Measurements from ENCODE around the gene C1QL4. TPM values are rescaled to one million over a fixed set of nuclear protein-coding genes. Genes with fewer than 3 reads are reported as not detected.
"Not testable (repeated sequence)": the region's sequence is repeated elsewhere in the genome, so short reads cannot be mapped to it uniquely, and the experiment has no call there.

Gene C1QL4
- total RNA-seq, 1 experiment from 2014 or later, result not detected

DNA sequence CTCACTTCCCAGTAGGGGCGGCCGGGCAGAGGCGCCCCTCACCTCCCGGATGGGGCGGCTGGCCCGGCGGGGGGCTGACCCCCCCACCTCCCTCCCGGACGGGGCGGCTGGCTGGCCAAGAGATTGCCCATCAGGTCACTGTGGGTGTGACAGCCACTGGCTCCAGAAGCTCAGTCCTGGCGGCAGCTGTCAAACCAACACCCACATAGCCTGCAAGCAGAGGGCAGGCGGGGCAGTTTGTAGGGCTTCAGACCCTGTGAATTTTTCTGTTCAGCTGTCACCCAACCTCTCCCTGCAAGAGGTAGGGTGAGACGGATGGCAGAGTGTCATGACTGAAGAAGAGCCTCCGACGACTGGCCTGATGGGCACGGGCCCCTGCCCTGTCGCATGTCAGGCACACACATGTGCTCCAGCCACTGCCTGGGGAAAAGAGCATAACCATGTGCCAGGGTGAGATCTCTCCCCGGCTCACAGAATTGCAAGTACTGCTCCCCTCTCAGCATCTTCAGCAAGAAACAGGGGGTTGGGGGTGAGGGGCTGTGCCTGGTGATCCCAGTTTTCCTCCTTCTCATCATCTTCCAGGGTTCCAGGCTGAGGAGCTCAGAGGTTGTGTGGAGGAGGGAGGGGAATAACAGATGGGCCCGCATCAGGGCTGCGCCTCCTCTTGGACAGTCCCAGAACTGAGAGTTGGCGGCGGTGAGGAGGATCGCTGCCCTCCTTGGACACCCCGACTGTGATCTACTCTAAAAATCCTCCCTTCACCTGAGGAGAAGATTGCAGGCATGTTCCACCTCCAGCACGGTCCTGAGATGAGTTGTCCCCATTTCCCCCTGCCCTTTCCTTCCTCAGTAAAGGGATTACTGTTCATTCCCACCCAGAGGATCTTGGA, 53.2 kb downstream of the C1QL4 start:
- no TSS peak for BruUV-seq (replicated peaks)
- CTCF ChIA-PET, result no interaction called here
- H3K4me3 Mint-ChIP-seq (ENCODE audit: low read depth, unreplicated experiment), result no peak overlapping the region
- peaks cover 5% of the 10 kb centered on the region for H3K36me3 Mint-ChIP-seq (ENCODE audit: insufficient read depth, unreplicated experiment)
- no peak for DNase-seq
- no peak overlapping the region for H3K27ac Mint-ChIP-seq (ENCODE audit: unreplicated experiment)
- intact Hi-C loops (cut with micrococcal nuclease; ENCODE audit: unreplicated experiment), result no loop called here
- no peaks in the 10 kb centered on the region for H3K4me1 Mint-ChIP-seq (ENCODE audit: low read depth, unreplicated experiment)
- no peaks in the 10 kb centered on the region for H3K9me3 Mint-ChIP-seq (ENCODE audit: low read depth, unreplicated experiment)
- TF ChIP-seq, protein P1, sequence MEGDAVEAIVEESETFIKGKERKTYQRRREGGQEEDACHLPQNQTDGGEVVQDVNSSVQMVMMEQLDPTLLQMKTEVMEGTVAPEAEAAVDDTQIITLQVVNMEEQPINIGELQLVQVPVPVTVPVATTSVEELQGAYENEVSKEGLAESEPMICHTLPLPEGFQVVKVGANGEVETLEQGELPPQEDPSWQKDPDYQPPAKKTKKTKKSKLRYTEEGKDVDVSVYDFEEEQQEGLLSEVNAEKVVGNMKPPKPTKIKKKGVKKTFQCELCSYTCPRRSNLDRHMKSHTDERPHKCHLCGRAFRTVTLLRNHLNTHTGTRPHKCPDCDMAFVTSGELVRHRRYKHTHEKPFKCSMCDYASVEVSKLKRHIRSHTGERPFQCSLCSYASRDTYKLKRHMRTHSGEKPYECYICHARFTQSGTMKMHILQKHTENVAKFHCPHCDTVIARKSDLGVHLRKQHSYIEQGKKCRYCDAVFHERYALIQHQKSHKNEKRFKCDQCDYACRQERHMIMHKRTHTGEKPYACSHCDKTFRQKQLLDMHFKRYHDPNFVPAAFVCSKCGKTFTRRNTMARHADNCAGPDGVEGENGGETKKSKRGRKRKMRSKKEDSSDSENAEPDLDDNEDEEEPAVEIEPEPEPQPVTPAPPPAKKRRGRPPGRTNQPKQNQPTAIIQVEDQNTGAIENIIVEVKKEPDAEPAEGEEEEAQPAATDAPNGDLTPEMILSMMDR (IDR thresholded peaks at IDR 0.05; ENCODE audit: unreplicated experiment), result no peak
- peaks cover 46% of the 10 kb centered on the region for H3K27me3 Mint-ChIP-seq (ENCODE audit: unreplicated experiment)

DNA sequence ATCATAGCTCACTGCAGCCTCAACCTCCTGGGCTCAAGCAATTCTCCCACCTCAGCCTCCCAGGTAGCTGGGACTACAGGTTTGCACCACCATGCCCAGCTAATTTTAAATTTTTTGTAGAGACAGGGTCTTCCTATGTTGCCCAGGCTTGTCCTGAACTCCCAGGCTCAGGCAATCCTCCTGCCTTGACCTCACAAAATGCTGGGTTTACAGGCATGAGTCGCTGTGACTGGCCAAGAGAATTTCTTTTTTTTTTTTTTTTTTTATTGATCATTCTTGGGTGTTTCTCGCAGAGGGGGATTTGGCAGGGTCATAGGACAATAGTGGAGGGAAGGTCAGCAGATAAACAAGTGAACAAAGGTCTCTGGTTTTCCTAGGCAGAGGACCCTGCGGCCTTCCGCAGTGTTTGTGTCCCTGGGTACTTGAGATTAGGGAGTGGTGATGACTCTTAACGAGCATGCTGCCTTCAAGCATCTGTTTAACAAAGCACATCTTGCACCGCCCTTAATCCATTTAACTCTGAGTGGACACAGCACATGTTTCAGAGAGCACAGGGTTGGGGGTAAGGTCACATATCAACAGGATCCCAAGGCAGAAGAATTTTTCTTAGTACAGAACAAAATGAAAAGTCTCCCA, 54.1 kb downstream of the C1QL4 start:
- CTCF ChIA-PET; H3K4me3 Mint-ChIP-seq (ENCODE audit: low read depth, unreplicated experiment); H3K27ac Mint-ChIP-seq (ENCODE audit: unreplicated experiment); H3K36me3 Mint-ChIP-seq (ENCODE audit: insufficient read depth, unreplicated experiment); H3K9me3 Mint-ChIP-seq (ENCODE audit: low read depth, unreplicated experiment); BruUV-seq (replicated peaks); intact Hi-C loops (cut with micrococcal nuclease; ENCODE audit: unreplicated experiment); DNase-seq; H3K4me1 Mint-ChIP-seq (ENCODE audit: low read depth, unreplicated experiment): not testable (repeated sequence)
- H3K27me3 Mint-ChIP-seq (ENCODE audit: unreplicated experiment), result peaks cover 38% of the 10 kb centered on the region

Other genes with a start within 250 kb of the C1QL4 start
- gene DHH, start 242.4 kb downstream of the C1QL4 start, total RNA-seq (2022), result not detected in 2 replicates
- 23.3 and 26.4 TPM in 2 replicates for gene LMBR1L, start 226.3 kb downstream of the C1QL4 start, total RNA-seq (2022)
- 690 and 793 TPM in 2 replicates for gene TUBA1B, start 205.8 kb downstream of the C1QL4 start, total RNA-seq (2022)
- gene TUBA1A, start 148.1 kb downstream of the C1QL4 start, total RNA-seq (2022), result 9.2 and 11.5 TPM in 2 replicates
- 469 and 472 TPM in 2 replicates for gene TUBA1C, start 72.1 kb downstream of the C1QL4 start, total RNA-seq (2022)
- not detected in 2 replicates for gene PRPH, start 42.0 kb downstream of the C1QL4 start, total RNA-seq (2022)
- gene TROAP, start 13.9 kb downstream of the C1QL4 start, total RNA-seq (2022), result 38.5 and 49.8 TPM in 2 replicates
- gene DNAJC22, start 9.7 kb upstream of the C1QL4 start, total RNA-seq (2022), result 9.6 and 15.7 TPM in 2 replicates
- gene SPATS2, start 30.3 kb upstream of the C1QL4 start, total RNA-seq (2022), result 23.0 and 23.2 TPM in 2 replicates
- gene KCNH3, start 201.8 kb upstream of the C1QL4 start, total RNA-seq (2022), result 0.59 and 2.8 TPM in 2 replicates
- gene MCRS1, start 231.0 kb upstream of the C1QL4 start, total RNA-seq (2022), result 38.0 and 38.7 TPM in 2 replicates

Measured in Calu3 (cell line).